ENCODE data around the gene FAM151B. TPM values are rescaled to one million over a fixed set of nuclear protein-coding genes. Genes with fewer than 3 reads are reported as not detected.

Gene FAM151B
- total and polyA plus RNA-seq, 2 of the 13 experiments (the other 11 are each of a cell fraction or from before 2014, with no cell fraction given): 0.61 to 1.0 TPM

- H3K9ac ChIP-seq (ENCODE audit: insufficient read depth, low read depth, low read length): no peak overlapping the region
- in situ Hi-C loops (cut with HindIII; ENCODE audit: extremely low pct_ligation_motif_present, low pct_unique_long_range_greater_than_20kb) (no loop called here), intact Hi-C loops (cut with micrococcal nuclease; ENCODE audit: unreplicated experiment) (no loop called here)
- H3K27me3 ChIP-seq (ENCODE audit: control insufficient read depth in 1 of 2, insufficient read depth in 2 of 2, low read length in 2 of 2): no peaks in the 10 kb centered on the region
- H3K36me3 ChIP-seq (replicated peaks in 1 of 2; ENCODE audit: control insufficient read depth in 1 of 2, insufficient read depth in 2 of 2, low read length in 2 of 2): peaks cover 4 to 50% of the 10 kb centered on the region in 2 experiments; a peak in 4 of 5 replicates
- H3K9me3 ChIP-seq (ENCODE audit: low read length): no peaks in the 10 kb centered on the region
- 98% methylated on average over 2 of the region's 2 CpGs for WGBS (ENCODE audit: low lambda C conversion rate)
- DNase-seq (ENCODE audit: low spot score) (no peak), ATAC-seq (no peak), FAIRE-seq (no peak)
- no peaks in the 10 kb centered on the region for H3K79me2 ChIP-seq (ENCODE audit: insufficient read depth, low read length)
- H4K20me1 ChIP-seq (ENCODE audit: insufficient read depth, low read length): no peaks in the 10 kb centered on the region
- H3K4me2 ChIP-seq (ENCODE audit: low read depth, low read length): no peak overlapping the region
- H3K4me3 ChIP-seq (replicated peaks in 1 of 3; ENCODE audit: insufficient read depth in 1 of 3, low read depth in 2 of 3, low read length in 3 of 3): no peak overlapping the region
- no TSS peak for BruUV-seq (replicated peaks)
- H2AFZ ChIP-seq (ENCODE audit: low read length): no peak overlapping the region
- ChIA-PET CTCF (ENCODE audit: low intra/inter-chr PET ratio, low total read pairs) (no interaction called here), POLR2A (no interaction called here)
- TF ChIP-seq BRD4 (CRISPR knock-in tag; IDR thresholded peaks at IDR 0.05): no peak
- TF ChIP-seq NCOR1 (IDR thresholded peaks at IDR 0.05; ENCODE audit: borderline replicate concordance, low read length): no peak
- no peak for TF ChIP-seq ZNF33B (CRISPR knock-in tag; IDR thresholded peaks at IDR 0.05)
- TF ChIP-seq IRF2 (CRISPR knock-in tag; IDR thresholded peaks at IDR 0.05): no peak
- TF ChIP-seq, protein P1, sequence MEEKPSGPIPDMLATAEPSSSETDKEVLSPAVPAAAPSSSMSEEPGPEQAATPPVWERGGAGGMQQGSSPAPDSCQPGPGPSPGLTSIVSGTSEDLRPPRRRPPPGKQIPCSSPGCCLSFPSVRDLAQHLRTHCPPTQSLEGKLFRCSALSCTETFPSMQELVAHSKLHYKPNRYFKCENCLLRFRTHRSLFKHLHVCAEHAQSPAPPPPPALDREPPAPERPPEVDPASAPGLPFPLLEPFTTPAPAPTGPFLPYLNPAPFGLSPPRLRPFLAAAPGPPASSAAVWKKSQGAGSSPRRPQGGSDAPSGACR (CRISPR knock-in tag; IDR thresholded peaks at IDR 0.05): no peak
- H3K27ac ChIP-seq (ENCODE audit: extremely low read length, insufficient read depth, low read length): no peak overlapping the region
- H3K4me1 ChIP-seq (ENCODE audit: insufficient read depth, low read length): no peaks in the 10 kb centered on the region
Observed at GRCh38 chr5:80453366-80453765, 34.5 kb upstream of the FAM151B start.

DNA sequence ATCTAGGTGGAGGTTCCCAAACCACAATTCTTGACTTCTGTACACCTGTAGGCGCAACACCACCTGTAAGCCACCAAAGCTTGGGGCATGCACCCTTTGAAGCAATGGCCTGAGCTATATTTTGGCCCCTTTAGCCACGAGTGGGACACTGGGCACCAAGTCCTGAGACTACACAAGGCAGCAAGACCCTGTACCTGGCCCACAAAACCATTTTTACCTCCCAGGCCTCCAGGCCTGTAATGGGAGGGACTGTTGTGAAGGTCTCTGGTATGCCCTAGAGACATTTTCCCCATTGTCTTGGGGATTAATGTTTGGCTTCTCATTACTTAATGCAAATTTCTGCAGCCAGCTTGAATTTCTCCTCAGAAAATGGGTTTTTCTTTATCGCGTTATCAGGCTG is 24.6 kb upstream of the FAM151B start:
- H3K36me3 ChIP-seq (replicated peaks in 1 of 2; ENCODE audit: control insufficient read depth in 1 of 2, insufficient read depth in 2 of 2, low read length in 2 of 2): peaks cover 8 to 43% of the 10 kb centered on the region in 2 experiments
- no peak overlapping the region for H3K27ac ChIP-seq (ENCODE audit: extremely low read length, insufficient read depth, low read length)
- POLR2A ChIA-PET: no interaction called here
- TF ChIP-seq ARID3A (IDR thresholded peaks at IDR 0.05; ENCODE audit: low read depth, low read length) (no peak), ZNF775 (CRISPR knock-in tag; IDR thresholded peaks at IDR 0.05; ENCODE audit: borderline replicate concordance) (no peak), ZNF12 (CRISPR knock-in tag; IDR thresholded peaks at IDR 0.05) (no peak)
- DNase-seq (ENCODE audit: low spot score): no peak
- H3K9me3 ChIP-seq (ENCODE audit: low read length): peaks cover 22% of the 10 kb centered on the region
- H3K9ac ChIP-seq (ENCODE audit: insufficient read depth, low read depth, low read length): no peak overlapping the region
- CTCF ChIA-PET (ENCODE audit: low intra/inter-chr PET ratio, low total read pairs): no interaction called here
- no peak overlapping the region for H2AFZ ChIP-seq (ENCODE audit: low read length)
- intact Hi-C loops (cut with micrococcal nuclease; ENCODE audit: unreplicated experiment): no loop called here
- H3K4me1 ChIP-seq (ENCODE audit: insufficient read depth, low read length): peaks cover 25% of the 10 kb centered on the region
- WGBS (ENCODE audit: low lambda C conversion rate): 91% methylated on average over 3 of the region's 4 CpGs
- BruUV-seq (replicated peaks): no TSS peak
- ATAC-seq: no peak
- no peaks in the 10 kb centered on the region for H3K27me3 ChIP-seq (ENCODE audit: control insufficient read depth in 1 of 2, insufficient read depth in 2 of 2, low read length in 2 of 2)
- in situ Hi-C loops (cut with HindIII; ENCODE audit: extremely low pct_ligation_motif_present, low pct_unique_long_range_greater_than_20kb): no loop called here
- H4K20me1 ChIP-seq (ENCODE audit: insufficient read depth, low read length): no peaks in the 10 kb centered on the region
- no peak overlapping the region for H3K4me3 ChIP-seq (replicated peaks in 1 of 3; ENCODE audit: insufficient read depth in 1 of 3, low read depth in 2 of 3, low read length in 3 of 3)
- H3K4me2 ChIP-seq (ENCODE audit: low read depth, low read length): no peak overlapping the region
- H3K79me2 ChIP-seq (ENCODE audit: insufficient read depth, low read length): no peaks in the 10 kb centered on the region
- FAIRE-seq: no peak

Data from HepG2 (cell line).